Activated T-cell treated with anti-CD3 and anti-CD28 coated beads, Interleukin-2, amount 50 U/mL, for 72 hours (primary cell): Measurements from ENCODE around the gene CCSER1. TPM values are rescaled to one million over a fixed set of nuclear protein-coding genes. Genes with fewer than 3 reads are reported as not detected.
"Not testable (repeated sequence)": the region's sequence is repeated elsewhere in the genome, so short reads cannot be mapped to it uniquely, and the experiment has no call there.

Source experiments
- ATAC-seq, 2 donors: fragments of 150-1000 bp; cut with Tn5 transposase; replicated peaks in 1 of 2; 2 replicates each; pipeline ENCODE4 v1.10.0; 2021; ENCODE audit warnings: moderate library complexity in 2 of 2, mild to moderate bottlenecking in 1 of 2
- DNase-seq, 2 donors: peaks; one replicate each; pipeline ENCODE4 v3.0.0; 2021 to 2022; ENCODE audit warnings: mixed read lengths in 1 of 2
- H3K27ac Mint-ChIP-seq: one replicate; pipeline ENCODE4 v1.8.0; 2022; ENCODE audit warnings: mild to moderate bottlenecking, moderate library complexity, mixed read lengths
- H3K27me3 Mint-ChIP-seq: one replicate; pipeline ENCODE4 v1.8.0; 2022; ENCODE audit warnings: low read depth, mixed read lengths
- H3K36me3 Mint-ChIP-seq, 2 donors: one replicate each; pipeline ENCODE4 v1.8.0; 2022; ENCODE audit warnings: mixed read lengths in 2 of 2, mild to moderate bottlenecking in 1 of 2; ENCODE audit not compliant: insufficient read depth in 2 of 2
- H3K4me1 Mint-ChIP-seq: one replicate; pipeline ENCODE4 v1.8.0; 2022; ENCODE audit warnings: low read depth, mixed read lengths
- H3K4me3 Mint-ChIP-seq, 2 donors: one replicate each; pipeline ENCODE4 v1.8.0; 2022; ENCODE audit warnings: mild to moderate bottlenecking in 2 of 2, mixed read lengths in 2 of 2, moderate library complexity in 2 of 2
- H3K9me3 Mint-ChIP-seq, 2 donors: one replicate each; pipeline ENCODE4 v1.8.0; 2022; ENCODE audit warnings: mixed read lengths in 2 of 2
- total RNA-seq, 2 donors: library from RNA; stranded (reverse); gene quantifications; one replicate each; pipeline ENCODE4 v1.2.3, GENCODE V29; 2022

CCSER1 gene
- total RNA-seq, 2 donors from 2014 or later, result 0.09 TPM; not detected in 1

- peaks cover 8 to 15% of the 10 kb centered on the region in 2 donors for H3K9me3 Mint-ChIP-seq
- H3K36me3 Mint-ChIP-seq, result peaks cover 1 to 3% of the 10 kb centered on the region in 2 donors
- H3K4me3 Mint-ChIP-seq, result no peak overlapping the region
- ATAC-seq (no peak), DNase-seq (no peak)
- no peaks in the 10 kb centered on the region for H3K27me3 Mint-ChIP-seq
- no peaks in the 10 kb centered on the region for H3K4me1 Mint-ChIP-seq
- H3K27ac Mint-ChIP-seq, result no peak overlapping the region
These were observed 1309.4 kb downstream of the CCSER1 start for GRCh38 chr4:91436556-91436955.

- no peak overlapping the region for H3K4me3 Mint-ChIP-seq
- no peak for ATAC-seq
- peaks cover 10 to 12% of the 10 kb centered on the region in 2 donors for H3K9me3 Mint-ChIP-seq
- DNase-seq, result no peak
- no peaks in the 10 kb centered on the region for H3K4me1 Mint-ChIP-seq
- H3K27ac Mint-ChIP-seq, result no peak overlapping the region
- H3K27me3 Mint-ChIP-seq, result no peaks in the 10 kb centered on the region
- H3K36me3 Mint-ChIP-seq, result peaks cover 0 to 1% of the 10 kb centered on the region in 2 donors
These were observed 1320.0 kb downstream of the CCSER1 start for GRCh38 chr4:91447168-91447567.

GRCh38 chr4:91448668-91449330 is 1321.6 kb downstream of the CCSER1 start:
- Mint-ChIP-seq H3K4me3 (no peak overlapping the region), H3K27ac (no peak overlapping the region), H3K27me3 (no peaks in the 10 kb centered on the region), H3K9me3 (peaks cover 10 to 17% of the 10 kb centered on the region in 2 donors), H3K36me3 (peaks cover 0 to 1% of the 10 kb centered on the region in 2 donors), H3K4me1 (no peaks in the 10 kb centered on the region)
- no peak for DNase-seq
- no peak for ATAC-seq

- Mint-ChIP-seq H3K4me1 (no peaks in the 10 kb centered on the region), H3K27me3 (no peaks in the 10 kb centered on the region), H3K4me3 (no peak overlapping the region), H3K27ac (no peak overlapping the region), H3K36me3 (peaks cover 0 to 1% of the 10 kb centered on the region in 2 donors), H3K9me3 (peaks cover 4 to 13% of the 10 kb centered on the region in 2 donors)
- DNase-seq, result no peak
- ATAC-seq, result no peak
These were observed 1326.9 kb downstream of the CCSER1 start for GRCh38 chr4:91454111-91454510.

- not testable (repeated sequence) for DNase-seq, H3K36me3 Mint-ChIP-seq, H3K27ac Mint-ChIP-seq, ATAC-seq, H3K4me1 Mint-ChIP-seq, H3K4me3 Mint-ChIP-seq, H3K27me3 Mint-ChIP-seq
- peaks cover 12 to 13% of the 10 kb centered on the region in 2 donors for H3K9me3 Mint-ChIP-seq
These were observed 1335.4 kb downstream of the CCSER1 start for GRCh38 chr4:91462566-91462965.

- ATAC-seq (no peak), DNase-seq (no peak)
- peaks cover 2% of the 10 kb centered on the region in 2 donors for H3K9me3 Mint-ChIP-seq
- no peaks in the 10 kb centered on the region for H3K4me1 Mint-ChIP-seq
- no peak overlapping the region for H3K4me3 Mint-ChIP-seq
- no peaks in the 10 kb centered on the region for H3K27me3 Mint-ChIP-seq
- peaks cover 0 to 1% of the 10 kb centered on the region in 2 donors for H3K36me3 Mint-ChIP-seq
- no peak overlapping the region for H3K27ac Mint-ChIP-seq
These were observed 1343.5 kb downstream of the CCSER1 start for GRCh38 chr4:91470671-91471070.

GRCh38 chr4:91471280-91471679 is 1344.1 kb downstream of the CCSER1 start:
- ATAC-seq, result no peak
- Mint-ChIP-seq H3K9me3 (peaks cover 2 to 3% of the 10 kb centered on the region in 2 donors), H3K4me3 (no peak overlapping the region), H3K27me3 (no peaks in the 10 kb centered on the region), H3K36me3 (peaks cover 0 to 1% of the 10 kb centered on the region in 2 donors), H3K27ac (no peak overlapping the region), H3K4me1 (no peaks in the 10 kb centered on the region)
- DNase-seq, result no peak

GRCh38 chr4:91472046-91472445 is 1344.9 kb downstream of the CCSER1 start:
- ATAC-seq, result no peak
- Mint-ChIP-seq H3K4me1 (no peaks in the 10 kb centered on the region), H3K36me3 (peaks cover 0 to 1% of the 10 kb centered on the region in 2 donors)

GRCh38 chr4:91485415-91485814 is 1358.2 kb downstream of the CCSER1 start:
- no peaks in the 10 kb centered on the region for H3K4me1 Mint-ChIP-seq
- H3K36me3 Mint-ChIP-seq, result peaks cover 0 to 2% of the 10 kb centered on the region in 2 donors
- H3K27me3 Mint-ChIP-seq, result no peaks in the 10 kb centered on the region
- H3K4me3 Mint-ChIP-seq, result no peak overlapping the region
- DNase-seq (no peak), ATAC-seq (no peak)
- no peak overlapping the region for H3K27ac Mint-ChIP-seq
- H3K9me3 Mint-ChIP-seq, result peaks cover 12 to 14% of the 10 kb centered on the region in 2 donors

More at GRCh38 chr4:91472046-91472445, 1344.9 kb downstream of the CCSER1 start:
- Mint-ChIP-seq H3K27ac (no peak overlapping the region), H3K27me3 (no peaks in the 10 kb centered on the region), H3K4me3 (no peak overlapping the region), H3K9me3 (peaks cover 2 to 3% of the 10 kb centered on the region in 2 donors)
- DNase-seq, result no peak

GRCh38 chr4:91488946-91489345 is 1361.8 kb downstream of the CCSER1 start:
- H3K9me3 Mint-ChIP-seq, result peaks cover 10 to 11% of the 10 kb centered on the region in 2 donors
- no peaks in the 10 kb centered on the region for H3K4me1 Mint-ChIP-seq
- peaks cover 0 to 2% of the 10 kb centered on the region in 2 donors for H3K36me3 Mint-ChIP-seq
- H3K27ac Mint-ChIP-seq, result no peak overlapping the region
- ATAC-seq (no peak), DNase-seq (no peak)
- no peak overlapping the region for H3K4me3 Mint-ChIP-seq
- H3K27me3 Mint-ChIP-seq, result no peaks in the 10 kb centered on the region

- no peaks in the 10 kb centered on the region for H3K27me3 Mint-ChIP-seq
- H3K27ac Mint-ChIP-seq, result no peak overlapping the region
- ATAC-seq, result no peak
- H3K4me1 Mint-ChIP-seq, result no peaks in the 10 kb centered on the region
- H3K36me3 Mint-ChIP-seq, result no peaks in the 10 kb centered on the region
- no peak for DNase-seq
- no peak overlapping the region for H3K4me3 Mint-ChIP-seq
- peaks cover 0 to 1% of the 10 kb centered on the region in 2 donors for H3K9me3 Mint-ChIP-seq
These were observed 1370.7 kb downstream of the CCSER1 start for GRCh38 chr4:91497892-91498291.

GRCh38 chr4:91502365-91502764 is 1375.2 kb downstream of the CCSER1 start:
- no peaks in the 10 kb centered on the region for H3K4me1 Mint-ChIP-seq

GRCh38 chr4:91513326-91513725 is 1386.1 kb downstream of the CCSER1 start:
- no peak overlapping the region for H3K4me3 Mint-ChIP-seq
- peaks cover 11 to 18% of the 10 kb centered on the region in 2 donors for H3K9me3 Mint-ChIP-seq
- no peaks in the 10 kb centered on the region for H3K27me3 Mint-ChIP-seq
- no peaks in the 10 kb centered on the region for H3K4me1 Mint-ChIP-seq
- peaks cover 0 to 5% of the 10 kb centered on the region in 2 donors for H3K36me3 Mint-ChIP-seq
- H3K27ac Mint-ChIP-seq, result no peak overlapping the region
- ATAC-seq (no peak), DNase-seq (no peak)

More at GRCh38 chr4:91502365-91502764, 1375.2 kb downstream of the CCSER1 start:
- DNase-seq (no peak), ATAC-seq (no peak)
- H3K9me3 Mint-ChIP-seq, result peaks cover 0 to 6% of the 10 kb centered on the region in 2 donors
- H3K36me3 Mint-ChIP-seq, result peaks cover 0 to 2% of the 10 kb centered on the region in 2 donors
- H3K27me3 Mint-ChIP-seq, result no peaks in the 10 kb centered on the region
- H3K4me3 Mint-ChIP-seq, result no peak overlapping the region
- no peak overlapping the region for H3K27ac Mint-ChIP-seq

GRCh38 chr4:91519155-91519554 is 1392.0 kb downstream of the CCSER1 start:
- DNase-seq (no peak), ATAC-seq (no peak)
- H3K9me3 Mint-ChIP-seq, result peaks cover 18% of the 10 kb centered on the region in 2 donors
- H3K36me3 Mint-ChIP-seq, result peaks cover 2 to 3% of the 10 kb centered on the region in 2 donors
- no peak overlapping the region for H3K4me3 Mint-ChIP-seq
- H3K27ac Mint-ChIP-seq, result no peak overlapping the region
- H3K4me1 Mint-ChIP-seq, result no peaks in the 10 kb centered on the region
- no peaks in the 10 kb centered on the region for H3K27me3 Mint-ChIP-seq
